ENCODE data around the gene NEK11.

The NEK11 gene

DNA sequence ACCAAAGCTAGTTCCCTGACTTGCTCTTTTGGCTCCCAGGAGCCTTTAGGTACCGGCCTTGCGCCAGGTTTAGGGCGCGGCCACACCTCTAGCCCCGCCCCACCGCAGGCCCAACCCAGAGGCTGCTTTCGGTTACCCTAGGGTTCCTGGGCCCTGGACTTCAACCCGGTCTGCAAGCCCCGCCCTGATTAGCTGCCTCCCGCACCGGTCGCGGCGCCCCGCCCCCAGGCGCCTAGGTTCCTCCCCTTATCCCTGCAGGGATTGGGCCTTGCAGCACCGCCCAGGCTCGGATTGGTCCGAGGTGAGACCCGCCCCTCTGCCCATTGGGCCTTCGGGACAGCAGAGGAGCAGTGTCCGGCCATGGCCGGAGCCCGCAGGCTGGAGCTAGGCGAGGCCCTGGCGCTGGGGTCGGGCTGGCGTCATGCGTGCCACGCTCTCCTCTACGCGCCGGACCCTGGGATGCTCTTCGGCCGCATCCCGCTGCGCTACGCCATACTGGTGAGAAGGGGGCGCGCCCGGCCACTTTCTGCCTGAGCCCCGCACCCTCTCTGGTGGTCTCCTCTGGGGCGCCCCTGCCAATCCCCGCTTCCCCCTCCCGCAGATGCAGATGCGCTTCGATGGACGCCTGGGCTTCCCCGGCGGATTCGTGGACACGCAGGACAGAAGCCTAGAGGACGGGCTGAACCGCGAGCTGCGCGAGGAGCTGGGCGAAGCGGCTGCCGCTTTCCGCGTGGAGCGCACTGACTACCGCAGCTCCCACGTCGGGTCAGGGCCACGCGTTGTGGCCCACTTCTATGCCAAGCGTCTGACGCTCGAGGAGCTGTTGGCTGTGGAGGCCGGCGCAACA, 355.0 kb downstream of the NEK11 start, which contains the start of gene NUDT16:
Gene NUDT16, plus strand, starts transcription at position 330 of the 847 bp plus-strand sequence. Its CDS starts 31 bp downstream, at position 361.
- peak; percentile 100 for FAIRE-seq
- peak; percentile 95 for DNase-seq (ENCODE audit: extremely low spot score, insufficient read length, low read depth)

DNA sequence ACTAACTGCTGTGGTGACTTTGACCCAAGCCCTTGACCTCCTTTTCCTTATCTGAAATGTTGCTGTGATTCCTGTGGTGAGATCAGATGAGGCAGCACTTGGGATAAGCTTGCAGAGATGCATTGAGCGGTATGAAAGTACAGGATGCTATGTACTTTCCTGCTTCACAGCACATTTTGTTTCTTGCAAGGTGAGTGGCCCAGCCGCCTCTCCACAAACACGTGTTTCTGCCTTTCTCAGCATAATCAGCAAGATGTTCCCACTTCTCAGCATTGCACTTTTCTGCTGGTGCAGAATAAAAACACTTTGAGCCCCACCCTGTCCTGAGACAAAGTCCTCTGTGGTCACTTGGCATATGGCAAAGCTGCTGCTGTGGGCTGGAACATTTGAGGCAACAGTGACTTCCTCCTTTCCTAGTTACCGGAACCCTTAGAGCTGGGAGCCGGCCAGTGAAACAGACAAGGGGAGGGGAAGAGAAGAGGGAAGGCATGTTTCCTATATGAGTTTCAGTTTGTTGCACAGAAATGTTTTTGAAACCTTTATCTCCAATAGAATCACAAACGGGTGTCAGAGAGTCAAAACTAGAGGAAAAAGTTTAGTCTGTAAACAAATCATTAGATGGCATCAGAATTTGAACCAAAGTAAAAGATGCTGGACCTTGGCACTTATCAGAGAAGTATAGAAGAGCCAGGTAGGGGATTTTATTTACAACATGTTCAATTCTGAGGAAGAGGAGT, 359.9 kb downstream of the NEK11 start:
- FAIRE-seq (peak; percentile 26), DNase-seq (ENCODE audit: extremely low spot score, insufficient read length, low read depth) (no peak)

DNA sequence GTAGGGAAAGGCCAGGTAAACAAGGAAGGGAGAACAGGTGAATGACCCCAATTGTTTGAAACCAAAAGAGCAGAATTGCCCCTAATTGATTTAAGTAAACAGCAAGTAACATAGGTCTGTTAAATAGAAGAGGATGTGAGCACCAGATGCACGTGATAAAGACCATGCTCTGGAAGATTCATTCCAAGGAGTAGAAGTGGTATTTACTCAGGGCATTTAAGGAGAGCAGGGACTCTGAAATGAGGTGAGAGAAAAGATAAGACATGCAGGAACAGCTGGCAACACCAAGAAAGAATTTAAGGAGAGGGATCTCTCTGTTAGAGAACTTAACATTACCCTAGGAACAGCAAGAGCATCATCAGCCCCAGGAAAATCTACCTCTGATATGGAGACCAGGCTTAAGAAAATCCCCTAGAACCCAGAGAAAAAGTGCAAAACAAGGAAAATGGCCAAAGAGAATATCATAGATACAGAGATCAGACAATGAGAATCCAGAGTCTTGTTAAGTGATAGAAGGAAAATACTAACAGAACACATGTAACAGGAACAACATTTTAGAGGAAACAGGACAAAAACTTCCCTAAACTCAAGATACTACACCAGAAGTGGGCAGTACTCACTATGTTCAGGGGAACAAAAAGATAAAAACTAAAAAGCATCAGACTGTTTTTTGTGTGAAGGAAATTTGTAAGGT, 361.3 kb downstream of the NEK11 start:
- DNase-seq (ENCODE audit: extremely low spot score, insufficient read length, low read depth) (no peak), FAIRE-seq (no peak)

DNA sequence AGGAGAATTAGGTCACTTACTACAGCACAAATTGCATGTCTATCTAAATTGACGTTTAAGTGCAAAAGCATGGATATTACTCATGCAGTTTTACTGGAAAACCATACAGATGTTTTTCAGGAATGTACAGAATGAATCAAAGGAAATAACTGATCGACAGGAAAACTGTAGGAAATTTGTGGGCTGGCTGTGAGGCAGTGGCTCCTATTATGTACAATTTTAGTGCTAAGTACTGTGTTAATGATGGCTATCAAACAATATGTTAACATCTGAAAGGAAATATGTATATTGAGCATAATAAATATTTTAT, 361.8 kb downstream of the NEK11 start:
- no peak for DNase-seq (ENCODE audit: extremely low spot score, insufficient read length, low read depth)
- FAIRE-seq, result no peak

DNA sequence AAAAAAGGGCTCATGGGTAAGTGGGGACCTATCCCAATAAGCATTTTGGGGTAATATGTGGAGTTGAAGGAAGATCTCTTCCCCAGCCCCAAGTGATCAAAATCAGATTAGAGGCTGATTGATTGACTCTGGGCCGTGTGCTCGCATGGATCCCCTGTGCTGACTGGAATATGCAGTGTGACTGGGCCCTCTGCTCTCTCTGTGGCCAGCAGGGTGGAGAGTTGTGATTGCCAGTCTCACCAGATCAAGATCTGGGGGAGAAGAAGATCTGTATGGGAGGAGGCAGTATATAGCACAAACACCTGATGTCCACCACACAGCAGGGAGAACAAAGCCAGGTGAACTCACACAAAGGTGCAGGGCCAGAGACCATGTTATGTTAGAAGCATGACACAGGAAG, 363.7 kb downstream of the NEK11 start:
- no peak for DNase-seq (ENCODE audit: extremely low spot score, insufficient read length, low read depth)
- no peak for FAIRE-seq

DNA sequence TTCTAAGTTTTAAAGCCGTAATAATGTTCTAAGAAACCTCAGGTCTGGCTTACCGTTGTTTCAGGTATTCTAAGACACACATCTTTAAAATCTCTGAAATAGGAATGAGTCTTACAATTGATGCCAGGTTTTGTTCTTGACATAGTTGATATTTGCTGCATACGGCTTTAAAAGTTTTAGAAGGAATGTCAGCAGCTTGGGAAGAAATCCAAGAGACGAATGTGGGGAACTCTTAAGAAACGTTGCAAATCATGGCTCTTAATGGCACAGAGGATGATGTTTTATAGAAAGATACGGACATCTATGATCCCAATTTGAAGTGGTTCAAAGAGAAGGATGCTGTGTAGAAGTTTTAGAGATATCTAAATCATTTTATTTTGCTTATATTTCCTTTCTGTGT, 366.4 kb downstream of the NEK11 start:
- no peak for FAIRE-seq
- DNase-seq (ENCODE audit: extremely low spot score, insufficient read length, low read depth), result no peak

- FAIRE-seq (no peak), DNase-seq (ENCODE audit: extremely low spot score, insufficient read length, low read depth) (no peak)
Observed at GRCh38 chr3:131393868-131394267, 367.2 kb downstream of the NEK11 start.

DNA sequence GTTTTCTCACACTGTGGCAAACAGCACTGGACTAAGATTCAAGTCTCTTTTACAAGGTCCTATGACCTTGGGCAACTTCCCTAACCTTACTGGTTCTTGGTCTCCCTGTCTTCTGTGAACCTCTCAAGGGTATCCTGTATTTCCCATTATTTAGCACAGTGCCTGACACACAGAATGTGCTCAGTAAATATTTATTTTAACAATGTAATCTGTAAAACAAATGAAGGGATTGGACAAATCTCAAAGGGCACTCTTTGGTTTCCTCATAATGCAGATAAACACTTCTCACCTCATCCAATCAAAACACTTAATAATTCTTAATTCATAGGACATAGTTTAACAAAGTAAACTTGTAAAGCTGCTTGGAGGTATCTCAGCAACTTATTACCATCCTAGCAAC, 367.7 kb downstream of the NEK11 start:
- FAIRE-seq (no peak), DNase-seq (ENCODE audit: extremely low spot score, insufficient read length, low read depth) (no peak)

- DNase-seq (ENCODE audit: extremely low spot score, insufficient read length, low read depth) (no peak), FAIRE-seq (no peak)
Observed at GRCh38 chr3:131396170-131396569, 369.5 kb downstream of the NEK11 start.

DNA sequence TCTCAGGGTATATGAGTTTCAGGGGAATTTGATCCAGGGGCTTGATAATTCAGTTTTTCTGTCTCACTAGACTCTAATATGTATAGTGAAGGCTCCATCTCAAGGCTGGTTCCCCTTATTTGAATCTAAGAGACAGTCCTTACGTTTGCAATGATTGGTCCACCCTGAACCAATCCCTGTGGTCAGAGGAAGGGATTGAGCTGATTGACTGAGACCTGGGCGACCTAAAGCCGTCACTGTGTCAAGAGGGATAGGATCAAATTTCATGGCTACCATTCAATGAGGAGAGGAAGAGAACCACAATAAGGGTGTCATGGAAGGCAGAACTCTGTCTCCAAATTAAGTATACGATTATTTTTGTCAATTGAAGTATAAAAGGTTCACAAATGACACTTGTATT, 371.2 kb downstream of the NEK11 start:
- no peak for DNase-seq (ENCODE audit: extremely low spot score, insufficient read length, low read depth)
- no peak for FAIRE-seq

All from GM18507 (cell line).